ENCODE results near the gene NUCB1. TPM values are rescaled to one million over a fixed set of nuclear protein-coding genes. Genes with fewer than 3 reads are reported as not detected.

NUCB1 gene
- total and polyA plus RNA-seq, 9 of the 15 experiments (the other 6 are each of a cell fraction or from before 2014, with no cell fraction given), result 3.1 to 153 (median 71.7) TPM

DNA sequence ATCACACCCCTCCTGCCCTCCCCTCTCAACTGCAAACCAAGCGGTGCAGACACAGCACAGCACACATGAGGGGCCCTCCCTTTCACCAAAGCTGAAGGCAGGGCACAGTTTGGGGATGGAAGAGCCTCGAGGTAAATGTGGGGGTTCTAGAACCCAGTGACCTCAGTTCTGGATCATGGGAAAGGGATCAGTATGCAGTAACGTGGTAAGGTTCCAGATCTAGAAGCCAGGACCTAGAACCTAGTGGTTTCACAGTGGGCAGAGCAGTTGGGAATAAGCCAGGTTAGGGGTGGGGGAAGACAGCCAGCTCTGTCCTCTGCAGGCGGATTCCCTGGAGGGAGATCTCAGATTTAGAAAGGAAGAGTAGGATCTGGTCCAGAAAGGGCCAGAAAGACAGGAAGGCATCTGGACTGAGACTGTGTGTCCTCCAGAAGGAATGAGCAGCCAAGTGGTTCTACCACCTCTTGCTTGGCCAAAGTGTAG, 68.1 kb downstream of the NUCB1 start (continued):
- TF ChIP-seq, protein P1, sequence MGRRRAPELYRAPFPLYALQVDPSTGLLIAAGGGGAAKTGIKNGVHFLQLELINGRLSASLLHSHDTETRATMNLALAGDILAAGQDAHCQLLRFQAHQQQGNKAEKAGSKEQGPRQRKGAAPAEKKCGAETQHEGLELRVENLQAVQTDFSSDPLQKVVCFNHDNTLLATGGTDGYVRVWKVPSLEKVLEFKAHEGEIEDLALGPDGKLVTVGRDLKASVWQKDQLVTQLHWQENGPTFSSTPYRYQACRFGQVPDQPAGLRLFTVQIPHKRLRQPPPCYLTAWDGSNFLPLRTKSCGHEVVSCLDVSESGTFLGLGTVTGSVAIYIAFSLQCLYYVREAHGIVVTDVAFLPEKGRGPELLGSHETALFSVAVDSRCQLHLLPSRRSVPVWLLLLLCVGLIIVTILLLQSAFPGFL (CRISPR knock-in tag; IDR thresholded peaks at IDR 0.05), result 0 out of 2 replicates have a peak, but pooled peaks have one; percentile 38
- TF ChIP-seq, protein P2, sequence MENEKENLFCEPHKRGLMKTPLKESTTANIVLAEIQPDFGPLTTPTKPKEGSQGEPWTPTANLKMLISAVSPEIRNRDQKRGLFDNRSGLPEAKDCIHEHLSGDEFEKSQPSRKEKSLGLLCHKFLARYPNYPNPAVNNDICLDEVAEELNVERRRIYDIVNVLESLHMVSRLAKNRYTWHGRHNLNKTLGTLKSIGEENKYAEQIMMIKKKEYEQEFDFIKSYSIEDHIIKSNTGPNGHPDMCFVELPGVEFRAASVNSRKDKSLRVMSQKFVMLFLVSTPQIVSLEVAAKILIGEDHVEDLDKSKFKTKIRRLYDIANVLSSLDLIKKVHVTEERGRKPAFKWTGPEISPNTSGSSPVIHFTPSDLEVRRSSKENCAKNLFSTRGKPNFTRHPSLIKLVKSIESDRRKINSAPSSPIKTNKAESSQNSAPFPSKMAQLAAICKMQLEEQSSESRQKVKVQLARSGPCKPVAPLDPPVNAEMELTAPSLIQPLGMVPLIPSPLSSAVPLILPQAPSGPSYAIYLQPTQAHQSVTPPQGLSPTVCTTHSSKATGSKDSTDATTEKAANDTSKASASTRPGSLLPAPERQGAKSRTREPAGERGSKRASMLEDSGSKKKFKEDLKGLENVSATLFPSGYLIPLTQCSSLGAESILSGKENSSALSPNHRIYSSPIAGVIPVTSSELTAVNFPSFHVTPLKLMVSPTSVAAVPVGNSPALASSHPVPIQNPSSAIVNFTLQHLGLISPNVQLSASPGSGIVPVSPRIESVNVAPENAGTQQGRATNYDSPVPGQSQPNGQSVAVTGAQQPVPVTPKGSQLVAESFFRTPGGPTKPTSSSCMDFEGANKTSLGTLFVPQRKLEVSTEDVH (IDR thresholded peaks at IDR 0.05; ENCODE audit: low read depth, partially characterized antibody), result peak; percentile 76
- TF ChIP-seq MXI1 (IDR thresholded peaks at IDR 0.05; ENCODE audit: low read depth, low read length), result 0 out of 2 replicates have a peak, but pooled peaks have one; percentile 12
- 0 out of 4 replicates have a peak, but pooled peaks of 1 of the 2 experiments have one; percentile 80 for TF ChIP-seq SIN3A (IDR thresholded peaks at IDR 0.05; ENCODE audit: borderline replicate concordance in 2 of 2, control insufficient read depth in 1 of 2, low read depth in 2 of 2, low read length in 2 of 2)
- no peak for TF ChIP-seq RBM17 (IDR thresholded peaks at IDR 0.05; ENCODE audit: borderline replicate concordance, low read depth, low read length)
- peak in 1 of 2 experiments; percentile 6; a peak in 1 of 4 replicates for TF ChIP-seq TRIM24 (IDR thresholded peaks at IDR 0.05)
- TF ChIP-seq POLR3G (IDR thresholded peaks at IDR 0.05; ENCODE audit: extremely low read depth, insufficient read length, insufficient replicate concordance), result no peak
- TF ChIP-seq, protein P3, sequence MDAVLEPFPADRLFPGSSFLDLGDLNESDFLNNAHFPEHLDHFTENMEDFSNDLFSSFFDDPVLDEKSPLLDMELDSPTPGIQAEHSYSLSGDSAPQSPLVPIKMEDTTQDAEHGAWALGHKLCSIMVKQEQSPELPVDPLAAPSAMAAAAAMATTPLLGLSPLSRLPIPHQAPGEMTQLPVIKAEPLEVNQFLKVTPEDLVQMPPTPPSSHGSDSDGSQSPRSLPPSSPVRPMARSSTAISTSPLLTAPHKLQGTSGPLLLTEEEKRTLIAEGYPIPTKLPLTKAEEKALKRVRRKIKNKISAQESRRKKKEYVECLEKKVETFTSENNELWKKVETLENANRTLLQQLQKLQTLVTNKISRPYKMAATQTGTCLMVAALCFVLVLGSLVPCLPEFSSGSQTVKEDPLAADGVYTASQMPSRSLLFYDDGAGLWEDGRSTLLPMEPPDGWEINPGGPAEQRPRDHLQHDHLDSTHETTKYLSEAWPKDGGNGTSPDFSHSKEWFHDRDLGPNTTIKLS (IDR thresholded peaks at IDR 0.05; ENCODE audit: borderline replicate concordance, low read depth), result peak; percentile 98
- TF ChIP-seq, protein P4, sequence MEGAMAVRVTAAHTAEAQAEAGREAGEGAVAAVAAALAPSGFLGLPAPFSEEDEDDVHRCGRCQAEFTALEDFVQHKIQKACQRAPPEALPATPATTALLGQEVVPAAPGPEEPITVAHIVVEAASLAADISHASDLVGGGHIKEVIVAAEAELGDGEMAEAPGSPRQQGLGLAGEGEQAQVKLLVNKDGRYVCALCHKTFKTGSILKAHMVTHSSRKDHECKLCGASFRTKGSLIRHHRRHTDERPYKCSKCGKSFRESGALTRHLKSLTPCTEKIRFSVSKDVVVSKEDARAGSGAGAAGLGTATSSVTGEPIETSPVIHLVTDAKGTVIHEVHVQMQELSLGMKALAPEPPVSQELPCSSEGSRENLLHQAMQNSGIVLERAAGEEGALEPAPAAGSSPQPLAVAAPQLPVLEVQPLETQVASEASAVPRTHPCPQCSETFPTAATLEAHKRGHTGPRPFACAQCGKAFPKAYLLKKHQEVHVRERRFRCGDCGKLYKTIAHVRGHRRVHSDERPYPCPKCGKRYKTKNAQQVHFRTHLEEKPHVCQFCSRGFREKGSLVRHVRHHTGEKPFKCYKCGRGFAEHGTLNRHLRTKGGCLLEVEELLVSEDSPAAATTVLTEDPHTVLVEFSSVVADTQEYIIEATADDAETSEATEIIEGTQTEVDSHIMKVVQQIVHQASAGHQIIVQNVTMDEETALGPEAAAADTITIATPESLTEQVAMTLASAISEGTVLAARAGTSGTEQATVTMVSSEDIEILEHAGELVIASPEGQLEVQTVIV (CRISPR knock-in tag; IDR thresholded peaks at IDR 0.05; ENCODE audit: borderline replicate concordance), result no peak
- TF ChIP-seq TGIF2 (CRISPR knock-in tag; IDR thresholded peaks at IDR 0.05), result 0 out of 2 replicates have a peak, but pooled peaks have one; percentile 10
- 0 out of 2 replicates have a peak, but pooled peaks have one; percentile 34 for TF ChIP-seq PTBP1 (IDR thresholded peaks at IDR 0.05; ENCODE audit: low read depth, low read length)
- no peak for TF ChIP-seq NCOA4 (IDR thresholded peaks at IDR 0.05; ENCODE audit: partially characterized antibody)
- TF ChIP-seq, protein P5, sequence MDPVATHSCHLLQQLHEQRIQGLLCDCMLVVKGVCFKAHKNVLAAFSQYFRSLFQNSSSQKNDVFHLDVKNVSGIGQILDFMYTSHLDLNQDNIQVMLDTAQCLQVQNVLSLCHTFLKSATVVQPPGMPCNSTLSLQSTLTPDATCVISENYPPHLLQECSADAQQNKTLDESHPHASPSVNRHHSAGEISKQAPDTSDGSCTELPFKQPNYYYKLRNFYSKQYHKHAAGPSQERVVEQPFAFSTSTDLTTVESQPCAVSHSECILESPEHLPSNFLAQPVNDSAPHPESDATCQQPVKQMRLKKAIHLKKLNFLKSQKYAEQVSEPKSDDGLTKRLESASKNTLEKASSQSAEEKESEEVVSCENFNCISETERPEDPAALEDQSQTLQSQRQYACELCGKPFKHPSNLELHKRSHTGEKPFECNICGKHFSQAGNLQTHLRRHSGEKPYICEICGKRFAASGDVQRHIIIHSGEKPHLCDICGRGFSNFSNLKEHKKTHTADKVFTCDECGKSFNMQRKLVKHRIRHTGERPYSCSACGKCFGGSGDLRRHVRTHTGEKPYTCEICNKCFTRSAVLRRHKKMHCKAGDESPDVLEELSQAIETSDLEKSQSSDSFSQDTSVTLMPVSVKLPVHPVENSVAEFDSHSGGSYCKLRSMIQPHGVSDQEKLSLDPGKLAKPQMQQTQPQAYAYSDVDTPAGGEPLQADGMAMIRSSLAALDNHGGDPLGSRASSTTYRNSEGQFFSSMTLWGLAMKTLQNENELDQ (CRISPR knock-in tag; IDR thresholded peaks at IDR 0.05; ENCODE audit: borderline replicate concordance), result 0 out of 2 replicates have a peak, but pooled peaks have one; percentile 31
